OCI-LY7 (cell line): ENCODE results near the gene DDIAS. TPM values are rescaled to one million over a fixed set of nuclear protein-coding genes. Genes with fewer than 3 reads are reported as not detected.

Source experiments
- BruUV-seq: library from RNA; stranded (reverse); fragments of 400-500 nt; replicated peaks from 2 replicates; lab custom pipeline; 2021; lab: Mats Ljungman, UMichigan
- CTCF ChIA-PET: fragments of 300-600 bp; sonication (Branson Sonifier 250); formaldehyde crosslinking; loops from one replicate; lab custom pipeline; 2022; ENCODE audit warnings: antibody characterized with exemption; ENCODE audit not compliant: unreplicated experiment; lab: Charles Lee
- POLR2A ChIA-PET: fragments of 300-600 bp; sonication (Branson Sonifier 250); formaldehyde crosslinking; loops from one replicate; lab custom pipeline; 2022; ENCODE audit warnings: antibody characterized with exemption; lab: Charles Lee
- DNase-seq: peaks from one replicate; pipeline ENCODE4 v3.0.0-alpha.2; 2015; ENCODE audit warnings: low spot score
- H2AFZ ChIP-seq: fragments of 200-600 bp; sonication (generic), shearing (Covaris generic); 2 replicates; pipeline ENCODE4 v1.6.1; 2014; ENCODE audit warnings: mild to moderate bottlenecking, antibody characterized with exemption, low read length, moderate library complexity
- H3K27ac ChIP-seq: fragments of 200-600 bp; sonication (generic); 2 replicates; pipeline ENCODE4 v1.5.1; 2014; ENCODE audit warnings: mixed run types, low read depth, mild to moderate bottlenecking, moderate library complexity, low read length, inconsistent platforms; ENCODE audit not compliant: poor library complexity, severe bottlenecking
- H3K36me3 ChIP-seq: fragments of 200-600 bp; sonication (generic); 2 replicates; pipeline ENCODE4 v1.6.1; 2014; ENCODE audit warnings: mild to moderate bottlenecking, antibody characterized with exemption, low read length, moderate library complexity, mixed read lengths; ENCODE audit not compliant: insufficient read depth
- H3K4me1 ChIP-seq: fragments of 200-600 bp; sonication (generic); 2 replicates; pipeline ENCODE4 v1.5.1; 2014; ENCODE audit warnings: mild to moderate bottlenecking, low read length; ENCODE audit not compliant: insufficient read depth, poor library complexity, severe bottlenecking
- H3K4me2 ChIP-seq: fragments of 200-600 bp; sonication (generic); 2 replicates; pipeline ENCODE4 v1.6.1; 2014; ENCODE audit warnings: mild to moderate bottlenecking, low read length
- H3K4me3 ChIP-seq: fragments of 200-600 bp; sonication (generic); 2 replicates; pipeline ENCODE4 v1.5.1; 2014; ENCODE audit warnings: mild to moderate bottlenecking, low read depth, low read length; ENCODE audit not compliant: poor library complexity, severe bottlenecking
- H3K79me2 ChIP-seq: fragments of 200-600 bp; sonication (generic); 2 replicates; pipeline ENCODE4 v1.6.1; 2016; ENCODE audit warnings: low read depth, mild to moderate bottlenecking, low read length, moderate library complexity, mixed read lengths; ENCODE audit not compliant: insufficient read depth
- H3K9me2 ChIP-seq: fragments of 200-600 bp; sonication (generic); 2 replicates; pipeline ENCODE4 v1.6.1; 2016; ENCODE audit warnings: mild to moderate bottlenecking, low read length, mixed read lengths; ENCODE audit not compliant: insufficient read depth
- H3K9me3 ChIP-seq: fragments of 200-600 bp; sonication (generic); 2 replicates; pipeline ENCODE4 v1.6.1; 2014; ENCODE audit warnings: mild to moderate bottlenecking, mixed run types, low read length, mixed read lengths
- H4K20me1 ChIP-seq: fragments of 200-600 bp; sonication (generic); 2 replicates; pipeline ENCODE4 v1.6.1; 2014; ENCODE audit warnings: mild to moderate bottlenecking, antibody characterized with exemption, low read length, moderate library complexity, mixed read lengths; ENCODE audit not compliant: insufficient read depth
- EZH2phosphoT487 ChIP-seq: fragments of 200-600 bp; sonication (generic); IDR thresholded peaks from 2 replicates; pipeline ENCODE4 v1.6.1; 2018; ENCODE audit warnings: low read depth, borderline replicate concordance, mild to moderate bottlenecking, mixed run types, antibody characterized with exemption, low read length, moderate library complexity, mixed read lengths
- intact Hi-C: fragments of 100-400 bp; cut with micrococcal nuclease; formaldehyde crosslinking; loops from one replicate; pipeline ENCODE4 v1.10.0; 2022; ENCODE audit not compliant: unreplicated experiment
- total RNA-seq, 2 experiments: library from RNA; depleted of rRNA in 1 of 2; stranded (reverse); fragments of >200 nt in 1 of 2; shearing (Covaris generic) in 1 of 2; gene quantifications; 2 replicates each; pipeline ENCODE4 v1.2.3, GENCODE V29; 2014 to 2022
- TF ChIP-seq, protein P1 (sequence below): fragments of 200-600 bp; sonication (generic); conservative IDR thresholded peaks from 2 replicates; pipeline ENCODE4 v1.5.1; 2014; ENCODE audit warnings: mild to moderate bottlenecking, antibody characterized with exemption, low read length, moderate library complexity, mixed read lengths

Gene DDIAS
- total RNA-seq, 2 experiments from 2014 or later: 16.7 to 23.1 TPM

DNA sequence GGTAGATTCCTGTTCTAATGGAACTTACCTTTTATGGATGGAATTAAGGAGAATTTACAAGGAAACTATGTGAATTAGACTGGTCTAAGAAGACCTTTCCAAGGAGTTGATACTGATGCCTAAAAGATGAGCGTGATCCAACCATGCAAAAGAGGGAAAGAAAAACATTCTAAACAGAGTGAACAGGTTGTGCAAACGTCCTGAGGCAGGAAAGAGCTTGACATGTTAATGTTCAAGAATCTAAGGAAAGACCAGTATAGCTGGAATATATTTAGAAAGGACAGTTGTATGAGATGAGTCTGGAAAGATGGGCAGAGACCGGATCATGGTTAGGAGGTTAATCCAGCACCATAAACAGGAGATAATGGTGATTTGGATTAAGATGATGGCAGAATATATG lies 1.3 kb downstream of the DDIAS start:
- Histone ChIP-seq H3K9me3 (no peaks in the 10 kb centered on the region), H2AFZ (no peak overlapping the region), H3K4me3 (peak overlapping the region; percentile 79), H3K4me1 (peaks cover 73% of the 10 kb centered on the region), H3K27ac (no peak overlapping the region), H3K79me2 (peaks cover 67% of the 10 kb centered on the region), H3K4me2 (peak overlapping the region; percentile 83), H3K36me3 (peaks cover 4% of the 10 kb centered on the region; the same call in 1 of the 2 replicates), H4K20me1 (peaks cover 18% of the 10 kb centered on the region; the same call in 1 of the 2 replicates), H3K9me2 (no peaks in the 10 kb centered on the region)
- DNase-seq: no peak
- TF ChIP-seq EZH2phosphoT487: no peak
- TF ChIP-seq, protein P1, sequence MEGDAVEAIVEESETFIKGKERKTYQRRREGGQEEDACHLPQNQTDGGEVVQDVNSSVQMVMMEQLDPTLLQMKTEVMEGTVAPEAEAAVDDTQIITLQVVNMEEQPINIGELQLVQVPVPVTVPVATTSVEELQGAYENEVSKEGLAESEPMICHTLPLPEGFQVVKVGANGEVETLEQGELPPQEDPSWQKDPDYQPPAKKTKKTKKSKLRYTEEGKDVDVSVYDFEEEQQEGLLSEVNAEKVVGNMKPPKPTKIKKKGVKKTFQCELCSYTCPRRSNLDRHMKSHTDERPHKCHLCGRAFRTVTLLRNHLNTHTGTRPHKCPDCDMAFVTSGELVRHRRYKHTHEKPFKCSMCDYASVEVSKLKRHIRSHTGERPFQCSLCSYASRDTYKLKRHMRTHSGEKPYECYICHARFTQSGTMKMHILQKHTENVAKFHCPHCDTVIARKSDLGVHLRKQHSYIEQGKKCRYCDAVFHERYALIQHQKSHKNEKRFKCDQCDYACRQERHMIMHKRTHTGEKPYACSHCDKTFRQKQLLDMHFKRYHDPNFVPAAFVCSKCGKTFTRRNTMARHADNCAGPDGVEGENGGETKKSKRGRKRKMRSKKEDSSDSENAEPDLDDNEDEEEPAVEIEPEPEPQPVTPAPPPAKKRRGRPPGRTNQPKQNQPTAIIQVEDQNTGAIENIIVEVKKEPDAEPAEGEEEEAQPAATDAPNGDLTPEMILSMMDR: no peak
- POLR2A ChIA-PET: interaction anchor here (0.8 to 4.6 kb wide), 8 partner anchors 17 to 347 kb away, joined by 3 to 36 read pairs (median 5); partner anchors contain the start of genes PCF11 and RAB30
- intact Hi-C loops: loop anchor here (10.0 kb wide), 1 partner anchor 292 kb away; the partner anchor contains the start of gene ANKRD42
- CTCF ChIA-PET: interaction anchor here (0.9 kb wide), 1 partner anchor 14 kb away, joined by 3 read pairs; no protein-coding TSS in a partner anchor
- no TSS peak for BruUV-seq

DNA sequence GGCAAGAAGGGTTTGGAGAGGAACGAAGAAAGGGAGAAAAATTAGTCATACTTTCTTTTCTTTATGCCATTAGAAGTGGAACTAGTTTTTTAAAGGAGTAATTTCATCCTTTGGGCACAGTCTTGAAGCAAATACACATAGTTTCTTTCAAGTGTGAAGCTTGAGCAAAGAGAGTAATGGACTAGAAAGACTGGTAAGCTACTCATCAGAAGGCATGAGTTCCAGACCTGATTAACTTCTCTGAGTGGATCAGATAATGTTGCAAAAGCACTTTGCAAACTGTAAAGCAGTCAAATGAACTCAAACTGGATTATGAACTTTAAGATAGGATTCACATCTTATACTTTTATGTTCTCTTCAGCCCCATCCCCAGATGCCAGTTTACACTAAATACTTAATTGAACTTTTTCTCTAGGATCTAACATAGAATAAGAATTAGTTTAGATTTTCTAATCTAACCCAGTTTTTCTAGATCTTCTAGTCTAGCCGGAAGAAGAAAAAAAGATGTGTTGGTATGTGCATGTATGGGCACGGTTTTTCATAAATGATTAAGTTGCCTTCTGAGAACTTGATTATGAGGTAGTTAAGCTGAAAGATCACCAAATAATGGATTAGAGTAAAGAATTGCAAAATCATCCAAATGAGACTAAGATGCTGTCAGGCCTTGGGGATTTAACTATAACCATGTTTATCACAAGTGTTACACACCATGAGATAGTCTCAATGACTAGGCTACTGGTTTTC lies 2.5 kb downstream of the DDIAS start:
- H3K9me3 ChIP-seq: no peaks in the 10 kb centered on the region
- no TSS peak for BruUV-seq
- H2AFZ ChIP-seq: no peak overlapping the region
- TF ChIP-seq, protein P1: no peak
- no peak for TF ChIP-seq EZH2phosphoT487
- peak overlapping the region; percentile 43 for H3K27ac ChIP-seq
- peaks cover 4% of the 10 kb centered on the region; the same call in 1 of the 2 replicates for H3K36me3 ChIP-seq
- H3K9me2 ChIP-seq: no peaks in the 10 kb centered on the region
- peak; percentile 18 for DNase-seq
- H3K4me3 ChIP-seq: peak overlapping the region; percentile 79
- intact Hi-C loops: loop anchor here (10.0 kb wide), 1 partner anchor 291 kb away; the partner anchor contains the start of gene ANKRD42
- peaks cover 18% of the 10 kb centered on the region; the same call in 1 of the 2 replicates for H4K20me1 ChIP-seq
- POLR2A ChIA-PET: interaction anchor here (0.7 to 4.6 kb wide), 15 partner anchors 9 to 361 kb away, joined by 3 to 36 read pairs (median 3); partner anchors contain the start of gene PCF11
- peak overlapping the region; percentile 83 for H3K4me2 ChIP-seq
- CTCF ChIA-PET: interaction anchor here (0.7 to 1.0 kb wide), 2 partner anchors 26 to 104 kb away, joined by 3 to 4 read pairs; no protein-coding TSS in a partner anchor
- peaks cover 74% of the 10 kb centered on the region for H3K4me1 ChIP-seq
- peaks cover 78% of the 10 kb centered on the region for H3K79me2 ChIP-seq
